Endothelial cell of umbilical vein (primary cell): ENCODE measurements around the gene CTXND1. TPM values are rescaled to one million over a fixed set of nuclear protein-coding genes. Genes with fewer than 3 reads are reported as not detected.

ENCODE experiments used
- BruUV-seq: library from RNA; stranded (reverse); fragments of 400-500 nt; replicated peaks from 2 replicates; lab custom pipeline; 2021; lab: Mats Ljungman, UMichigan
- CTCF ChIA-PET: fragments of 300-600, 350-600 bp; sonication (Branson Sonifier 250); formaldehyde crosslinking; loops from one replicate; lab custom pipeline; 2021; ENCODE audit warnings: antibody characterized with exemption, inconsistent platforms; lab: Charles Lee
- POLR2A ChIA-PET: fragments of 300-600, 350-600 bp; sonication (Branson Sonifier 250); formaldehyde crosslinking; loops from one replicate; lab custom pipeline; 2021; ENCODE audit warnings: antibody characterized with exemption, inconsistent platforms; lab: Charles Lee
- DNase-seq: peaks from one replicate; pipeline ENCODE4 v3.0.0-alpha.2; 2011; ENCODE audit warnings: low read depth, low spot score
- FAIRE-seq: peaks from 2 replicates; lab custom pipeline; 2011; peaks lifted over from hg19 to GRCh38; lab: Jason Lieb, UNC
- H2AFZ ChIP-seq: 2 replicates; pipeline ENCODE4 v1.6.0; 2012; ENCODE audit warnings: low read depth, low read length, control low read depth, inconsistent platforms
- H3K27ac ChIP-seq: 2 replicates; pipeline ENCODE4 v1.5.1; 2011; ENCODE audit warnings: low read depth, mild to moderate bottlenecking, control low read depth, low read length, moderate library complexity; ENCODE audit not compliant: insufficient read depth
- H3K27me3 ChIP-seq, 2 experiments: 2 replicates each; pipeline versions ENCODE4 v1.6.0 to v1.6.1; 2011; ENCODE audit warnings: low read length in 2 of 2, mixed read lengths in 1 of 2; ENCODE audit not compliant: control insufficient read depth in 2 of 2, insufficient read depth in 2 of 2
- H3K36me3 ChIP-seq, 2 experiments: 2 replicates in 1 of 2; 3 replicates in 1 of 2; pipeline ENCODE4 v1.5.1; 2011; ENCODE audit warnings: low read length in 2 of 2, mild to moderate bottlenecking in 1 of 2, moderate library complexity in 1 of 2; ENCODE audit not compliant: control insufficient read depth in 2 of 2, insufficient read depth in 2 of 2; ENCODE audit errors: extremely low read depth in 1 of 2
- H3K4me1 ChIP-seq: 3 replicates; pipeline ENCODE4 v1.5.1; 2011; ENCODE audit warnings: mild to moderate bottlenecking, low read length; ENCODE audit not compliant: control insufficient read depth, insufficient read depth; ENCODE audit errors: extremely low read depth
- H3K4me2 ChIP-seq: 2 replicates; pipeline ENCODE4 v1.6.1; 2011; ENCODE audit warnings: low read length, control low read depth, mixed read lengths; ENCODE audit not compliant: insufficient read depth
- H3K4me3 ChIP-seq, 3 experiments: fragments of 200-600 bp in 1 of 3; sonication (generic), shearing (Covaris generic) in 1 of 3; replicated peaks in 1 of 3; 2 replicates each; pipeline ENCODE4 v1.5.1; 2011 to 2016; ENCODE audit warnings: control low read depth in 3 of 3, low read length in 3 of 3, mild to moderate bottlenecking in 2 of 3, inconsistent platforms in 1 of 3, low read depth in 1 of 3, moderate library complexity in 1 of 3; ENCODE audit not compliant: insufficient read depth in 1 of 3
- H3K79me2 ChIP-seq: 2 replicates; pipeline ENCODE4 v1.6.0; 2012; ENCODE audit warnings: low read length, inconsistent platforms; ENCODE audit not compliant: control insufficient read depth, insufficient read depth
- H3K9ac ChIP-seq: replicated peaks from 2 replicates; pipeline ENCODE3; 2011; ENCODE audit warnings: low read length, control low read depth; ENCODE audit not compliant: insufficient read depth; ENCODE audit errors: extremely low read depth
- H3K9me1 ChIP-seq: replicated peaks from 3 replicates; pipeline ENCODE4 v1.6.0; 2011; ENCODE audit warnings: mild to moderate bottlenecking, low read length; ENCODE audit not compliant: control insufficient read depth, insufficient read depth; ENCODE audit errors: extremely low read depth
- H3K9me3 ChIP-seq: replicated peaks from 2 replicates; pipeline ENCODE4 v1.5.1; 2012; ENCODE audit warnings: low read length, inconsistent platforms; ENCODE audit not compliant: control insufficient read depth, insufficient read depth
- H4K20me1 ChIP-seq: replicated peaks from 2 replicates; pipeline ENCODE3; 2011; ENCODE audit warnings: mild to moderate bottlenecking, low read length; ENCODE audit not compliant: control insufficient read depth, insufficient read depth; ENCODE audit errors: extremely low read depth
- EZH2 ChIP-seq: IDR thresholded peaks from 2 replicates; pipeline ENCODE4 v1.6.1; 2012; ENCODE audit warnings: borderline replicate concordance, low read depth, mild to moderate bottlenecking, moderate library complexity, low read length, inconsistent platforms; ENCODE audit not compliant: severe bottlenecking
- FOS ChIP-seq: IDR thresholded peaks from 2 replicates; pipeline ENCODE4 v1.6.1; 2011; ENCODE audit warnings: mild to moderate bottlenecking, low read length, moderate library complexity, borderline replicate concordance; ENCODE audit not compliant: insufficient read depth
- GATA2 ChIP-seq: IDR thresholded peaks from 2 replicates; pipeline ENCODE4 v1.7.0; 2011; ENCODE audit warnings: low read depth, mild to moderate bottlenecking, moderate library complexity, mixed read lengths, low read length; ENCODE audit not compliant: insufficient read length, insufficient read depth
- JUN ChIP-seq: IDR thresholded peaks from 2 replicates; pipeline ENCODE4 v1.6.1; 2011; ENCODE audit warnings: borderline replicate concordance, low read depth; ENCODE audit not compliant: insufficient read length, insufficient read depth
- MYC ChIP-seq: IDR thresholded peaks from one replicate; pipeline ENCODE4 v1.6.1; 2011; ENCODE audit warnings: mild to moderate bottlenecking, low read depth, low read length
- POLR2A ChIP-seq: IDR thresholded peaks from 2 replicates; pipeline ENCODE4 v1.6.1; 2012; ENCODE audit warnings: low read depth, mild to moderate bottlenecking, control low read depth, low read length
- POLR2AphosphoS5 ChIP-seq: IDR thresholded peaks from 2 replicates; pipeline ENCODE4 v1.6.1; 2012; ENCODE audit warnings: low read depth, mild to moderate bottlenecking, control low read depth, low read length, moderate library complexity; ENCODE audit not compliant: insufficient read depth
- dilution Hi-C: fragments of 300-500 bp; cut with MboI; formaldehyde crosslinking; loops from one replicate; pipeline ENCODE4 v1.15.0; 2019; ENCODE audit warnings: low sequenced_read_pairs; ENCODE audit not compliant: extremely low pct_ligation_motif_present
- intact Hi-C: fragments of 100-400 bp; cut with micrococcal nuclease; formaldehyde crosslinking; loops from one replicate; pipeline ENCODE4 v1.10.0; 2022
- polyA plus RNA-seq, 4 experiments: library from polyadenylated mRNA; depleted of rRNA in 3 of 4; stranded (reverse) in 3 of 4; unstranded in 1 of 4; fragments of >200 nt; gene quantifications; 2 replicates each; pipeline versions ENCODE4 v1.2.1 to v1.2.3, GENCODE V29; 2011 to 2012; ENCODE audit warnings: missing spikeins in 1 of 4
- total RNA-seq: library from RNA; stranded (reverse); gene quantifications from 2 replicates; pipeline ENCODE4 v1.2.3, GENCODE V29; 2021
- TF ChIP-seq, protein P1 (sequence below): IDR thresholded peaks from 2 replicates; pipeline ENCODE4 v1.6.1; 2011; ENCODE audit not compliant: insufficient read depth, insufficient read length
- TF ChIP-seq, protein P2 (sequence below), 2 donors: IDR thresholded peaks; 1 replicate in 1 of 2; 2 replicates in 1 of 2; pipeline ENCODE4 v1.5.1; 2011; ENCODE audit warnings: low read length in 2 of 2, mild to moderate bottlenecking in 2 of 2, moderate library complexity in 2 of 2, control low read depth in 1 of 2, inconsistent platforms in 1 of 2, low read depth in 1 of 2; ENCODE audit not compliant: insufficient read depth in 1 of 2; ENCODE audit errors: extremely low read depth in 1 of 2

Gene CTXND1
- total and polyA plus RNA-seq, 2 donors (not counting 3 experiments of a cell fraction or from before 2014, with no cell fraction given) = not detected

DNA sequence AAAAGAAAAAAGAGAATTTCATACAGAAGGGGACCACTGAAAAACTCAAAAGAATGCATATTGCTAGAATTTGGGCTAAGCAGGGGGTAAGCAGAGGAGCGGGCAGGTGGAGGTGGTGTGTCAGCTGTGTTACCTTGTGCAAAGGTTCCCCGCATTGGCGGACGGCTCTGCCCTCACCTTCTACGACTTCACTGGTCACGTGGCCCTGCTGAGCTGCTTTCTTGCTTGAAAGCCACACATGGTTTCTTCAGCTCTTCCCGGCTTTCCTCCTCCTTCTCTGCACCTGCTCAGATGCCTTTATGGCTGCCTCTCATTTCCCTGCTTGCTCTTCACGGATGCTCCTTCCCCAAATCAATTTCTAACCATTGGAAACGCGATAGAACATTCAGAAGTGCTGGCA, 68.7 kb downstream of the CTXND1 start:
- TF ChIP-seq GATA2 (no peak), EZH2 (no peak), JUN (no peak), MYC (no peak), POLR2A (no peak), FOS (no peak), POLR2AphosphoS5 (no peak)
- TF ChIP-seq, protein P1, sequence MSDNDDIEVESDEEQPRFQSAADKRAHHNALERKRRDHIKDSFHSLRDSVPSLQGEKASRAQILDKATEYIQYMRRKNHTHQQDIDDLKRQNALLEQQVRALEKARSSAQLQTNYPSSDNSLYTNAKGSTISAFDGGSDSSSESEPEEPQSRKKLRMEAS = no peak
- TF ChIP-seq, protein P2, sequence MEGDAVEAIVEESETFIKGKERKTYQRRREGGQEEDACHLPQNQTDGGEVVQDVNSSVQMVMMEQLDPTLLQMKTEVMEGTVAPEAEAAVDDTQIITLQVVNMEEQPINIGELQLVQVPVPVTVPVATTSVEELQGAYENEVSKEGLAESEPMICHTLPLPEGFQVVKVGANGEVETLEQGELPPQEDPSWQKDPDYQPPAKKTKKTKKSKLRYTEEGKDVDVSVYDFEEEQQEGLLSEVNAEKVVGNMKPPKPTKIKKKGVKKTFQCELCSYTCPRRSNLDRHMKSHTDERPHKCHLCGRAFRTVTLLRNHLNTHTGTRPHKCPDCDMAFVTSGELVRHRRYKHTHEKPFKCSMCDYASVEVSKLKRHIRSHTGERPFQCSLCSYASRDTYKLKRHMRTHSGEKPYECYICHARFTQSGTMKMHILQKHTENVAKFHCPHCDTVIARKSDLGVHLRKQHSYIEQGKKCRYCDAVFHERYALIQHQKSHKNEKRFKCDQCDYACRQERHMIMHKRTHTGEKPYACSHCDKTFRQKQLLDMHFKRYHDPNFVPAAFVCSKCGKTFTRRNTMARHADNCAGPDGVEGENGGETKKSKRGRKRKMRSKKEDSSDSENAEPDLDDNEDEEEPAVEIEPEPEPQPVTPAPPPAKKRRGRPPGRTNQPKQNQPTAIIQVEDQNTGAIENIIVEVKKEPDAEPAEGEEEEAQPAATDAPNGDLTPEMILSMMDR (IDR thresholded peaks at IDR 0.05; ENCODE audit: extremely low read depth in 1 of 2, insufficient read depth in 1 of 2, low read depth in 1 of 2, low read length in 2 of 2) = no peak
- intact Hi-C loops (loop anchor here (1.0 kb wide), 1 partner anchor 30 kb away; no protein-coding TSS in a partner anchor), dilution Hi-C loops (no loop called here)
- Histone ChIP-seq H3K9me1 (no peaks in the 10 kb centered on the region), H3K36me3 (no peaks in the 10 kb centered on the region), H4K20me1 (no peaks in the 10 kb centered on the region), H3K9me3 (no peaks in the 10 kb centered on the region), H3K4me1 (peaks cover 33% of the 10 kb centered on the region), H3K4me2 (peak overlapping the region; percentile 8), H3K27me3 (no peaks in the 10 kb centered on the region), H3K79me2 (no peaks in the 10 kb centered on the region), H3K9ac (no peak overlapping the region), H2AFZ (no peak overlapping the region), H3K4me3 (no peak overlapping the region), H3K27ac (no peak overlapping the region)
- DNase-seq = no peak
- no TSS peak for BruUV-seq
- ChIA-PET CTCF (interaction anchor here (0.6 to 0.8 kb wide), 3 partner anchors 11 to 293 kb away, joined by 3 to 4 read pairs (median 3); no protein-coding TSS in a partner anchor), POLR2A (no interaction called here)
- FAIRE-seq = no peak
